ENCODE measurements around the gene SLC16A9. TPM values are rescaled to one million over a fixed set of nuclear protein-coding genes. Genes with fewer than 3 reads are reported as not detected.

SLC16A9 gene
- total RNA-seq, 1 donor from 2014 or later: 0.83 TPM

GRCh38 chr10:59688921-59689351 lies 20.7 kb downstream of the SLC16A9 start:
- Histone ChIP-seq H3K4me3 (no peak overlapping the region), H3K27me3 (ENCODE audit: low read depth) (no peaks in the 10 kb centered on the region)
- ATAC-seq: no peak

DNA sequence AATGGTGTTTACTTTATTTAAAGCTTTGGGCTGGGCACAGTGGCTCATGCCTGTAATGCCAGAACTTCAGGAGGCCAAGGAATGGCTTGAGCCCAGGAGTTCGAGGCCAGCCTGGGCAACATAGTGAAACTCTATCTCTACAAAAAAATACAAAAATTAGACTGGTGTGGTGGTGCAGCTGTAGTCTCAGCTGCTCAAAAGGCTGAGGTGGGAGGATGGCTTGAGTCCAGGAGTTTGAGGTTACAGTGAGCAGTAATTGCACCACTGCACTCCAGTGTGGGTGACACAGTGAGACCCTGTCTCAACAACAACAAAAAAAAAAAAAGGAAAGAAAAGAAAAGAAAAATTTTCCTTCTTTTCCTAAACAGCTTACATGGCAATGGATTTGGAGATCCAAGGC lies 22.0 kb downstream of the SLC16A9 start:
- no peak for DNase-seq
- ATAC-seq: no peak
- no peaks in the 10 kb centered on the region for H3K4me1 ChIP-seq
- no peaks in the 10 kb centered on the region for H3K9me3 ChIP-seq
- no peaks in the 10 kb centered on the region for H3K27me3 ChIP-seq (ENCODE audit: low read depth)
- no peak overlapping the region for H3K27ac ChIP-seq
- H3K36me3 ChIP-seq: no peaks in the 10 kb centered on the region
- TF ChIP-seq, protein P1, sequence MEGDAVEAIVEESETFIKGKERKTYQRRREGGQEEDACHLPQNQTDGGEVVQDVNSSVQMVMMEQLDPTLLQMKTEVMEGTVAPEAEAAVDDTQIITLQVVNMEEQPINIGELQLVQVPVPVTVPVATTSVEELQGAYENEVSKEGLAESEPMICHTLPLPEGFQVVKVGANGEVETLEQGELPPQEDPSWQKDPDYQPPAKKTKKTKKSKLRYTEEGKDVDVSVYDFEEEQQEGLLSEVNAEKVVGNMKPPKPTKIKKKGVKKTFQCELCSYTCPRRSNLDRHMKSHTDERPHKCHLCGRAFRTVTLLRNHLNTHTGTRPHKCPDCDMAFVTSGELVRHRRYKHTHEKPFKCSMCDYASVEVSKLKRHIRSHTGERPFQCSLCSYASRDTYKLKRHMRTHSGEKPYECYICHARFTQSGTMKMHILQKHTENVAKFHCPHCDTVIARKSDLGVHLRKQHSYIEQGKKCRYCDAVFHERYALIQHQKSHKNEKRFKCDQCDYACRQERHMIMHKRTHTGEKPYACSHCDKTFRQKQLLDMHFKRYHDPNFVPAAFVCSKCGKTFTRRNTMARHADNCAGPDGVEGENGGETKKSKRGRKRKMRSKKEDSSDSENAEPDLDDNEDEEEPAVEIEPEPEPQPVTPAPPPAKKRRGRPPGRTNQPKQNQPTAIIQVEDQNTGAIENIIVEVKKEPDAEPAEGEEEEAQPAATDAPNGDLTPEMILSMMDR (IDR thresholded peaks at IDR 0.05): no peak
- H3K4me3 ChIP-seq: no peak overlapping the region
- intact Hi-C loops (cut with DNase I): no loop called here

More at GRCh38 chr10:59688921-59689351, 20.7 kb downstream of the SLC16A9 start:
- no peak for DNase-seq
- intact Hi-C loops (cut with DNase I): no loop called here
- TF ChIP-seq, protein P1 (IDR thresholded peaks at IDR 0.05): no peak
- no peak overlapping the region for H3K27ac ChIP-seq
- no peaks in the 10 kb centered on the region for H3K36me3 ChIP-seq
- no peaks in the 10 kb centered on the region for H3K9me3 ChIP-seq
- H3K4me1 ChIP-seq: no peaks in the 10 kb centered on the region

GRCh38 chr10:59684006-59684405 lies 25.6 kb downstream of the SLC16A9 start:
- no peaks in the 10 kb centered on the region for H3K36me3 ChIP-seq
- no peaks in the 10 kb centered on the region for H3K9me3 ChIP-seq
- no peak overlapping the region for H3K4me3 ChIP-seq
- no peaks in the 10 kb centered on the region for H3K27me3 ChIP-seq (ENCODE audit: low read depth)
- ATAC-seq (no peak), DNase-seq (no peak)
- intact Hi-C loops (cut with DNase I): no loop called here
- no peaks in the 10 kb centered on the region for H3K4me1 ChIP-seq
- TF ChIP-seq, protein P1 (IDR thresholded peaks at IDR 0.05): no peak
- H3K27ac ChIP-seq: no peak overlapping the region

DNA sequence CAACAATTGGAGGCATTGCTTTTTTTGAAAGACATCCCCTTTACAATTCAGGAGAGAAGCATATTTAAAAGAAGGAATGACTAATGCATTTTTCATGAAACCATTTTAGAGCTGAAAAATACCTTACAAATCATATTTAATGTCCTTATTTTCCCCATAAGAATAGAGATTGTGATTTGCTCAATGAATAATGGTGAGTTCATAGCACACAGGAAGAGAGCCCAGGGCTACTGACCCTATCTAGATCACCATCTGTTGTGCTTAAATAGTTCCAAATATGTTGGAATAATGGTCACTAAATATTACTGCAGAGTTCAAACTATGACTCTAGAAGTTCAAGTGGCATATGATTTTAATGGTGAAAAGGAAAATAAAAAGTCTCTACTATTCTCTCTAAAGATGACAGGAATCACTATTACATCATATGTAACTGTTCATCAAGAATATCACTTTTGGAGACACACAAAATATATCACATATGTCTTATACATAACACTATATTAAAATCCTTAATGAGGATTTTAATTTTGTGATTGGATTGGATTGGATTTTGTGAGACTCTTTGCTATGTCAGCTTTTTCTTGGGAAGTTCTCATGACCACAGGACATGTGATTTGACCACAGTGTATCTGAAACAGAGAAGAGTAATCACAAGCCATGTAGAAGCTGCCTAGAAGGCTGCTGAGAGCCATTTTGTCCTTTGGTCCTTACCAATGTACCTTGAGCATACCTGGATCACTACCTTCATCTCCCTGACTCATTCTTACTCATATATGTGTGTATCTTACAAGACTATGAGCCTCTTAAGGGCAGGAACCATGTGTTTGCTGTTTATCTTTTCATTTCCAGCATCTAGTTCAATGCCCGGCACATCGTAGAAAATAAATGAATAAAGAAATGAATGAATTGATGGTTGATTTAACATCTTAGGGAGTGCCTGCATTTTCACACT lies 26.4 kb downstream of the SLC16A9 start:
- no peak for ATAC-seq
- TF ChIP-seq, protein P1 (IDR thresholded peaks at IDR 0.05): no peak
- intact Hi-C loops (cut with DNase I): no loop called here
- no peaks in the 10 kb centered on the region for H3K9me3 ChIP-seq
- no peak overlapping the region for H3K4me3 ChIP-seq
- H3K36me3 ChIP-seq: no peaks in the 10 kb centered on the region
- DNase-seq: no peak
- H3K4me1 ChIP-seq: no peaks in the 10 kb centered on the region
- no peak overlapping the region for H3K27ac ChIP-seq
- no peaks in the 10 kb centered on the region for H3K27me3 ChIP-seq (ENCODE audit: low read depth)

DNA sequence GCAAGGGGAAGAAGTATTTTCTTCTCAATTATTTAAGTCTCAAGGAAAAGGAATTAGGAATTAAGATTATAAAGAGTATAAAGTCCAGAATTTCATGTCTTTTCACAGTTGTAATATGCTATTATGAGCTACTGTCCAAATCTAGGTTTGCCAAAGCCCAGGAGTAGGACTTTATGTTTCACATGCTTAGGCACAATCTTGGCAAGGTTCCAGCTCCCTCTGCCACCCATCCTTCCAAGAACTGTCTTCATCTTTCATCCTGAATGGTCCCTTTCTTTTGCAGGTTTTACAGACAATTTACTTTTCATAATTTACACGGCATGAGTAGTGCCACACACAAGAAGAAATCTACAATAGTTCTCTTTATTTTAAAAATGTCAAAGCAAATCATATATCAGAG lies 29.5 kb downstream of the SLC16A9 start:
- Histone ChIP-seq H3K27ac (no peak overlapping the region), H3K4me3 (no peak overlapping the region), H3K27me3 (ENCODE audit: low read depth) (no peaks in the 10 kb centered on the region), H3K9me3 (no peaks in the 10 kb centered on the region), H3K36me3 (no peaks in the 10 kb centered on the region), H3K4me1 (no peaks in the 10 kb centered on the region)
- DNase-seq: no peak
- intact Hi-C loops (cut with DNase I): no loop called here
- TF ChIP-seq, protein P1 (IDR thresholded peaks at IDR 0.05): no peak
- ATAC-seq: no peak
